Lower leg skin (tissue), 3 donors: ENCODE data around the gene WFIKKN1.

Experiments
- CTCF ChIP-seq, 3 donors: fragments of 450-650 bp; IDR thresholded peaks; one replicate each; pipeline ENCODE4 v1.5.1; 2016; ENCODE audit warnings: antibody characterized with exemption in 3 of 3, mild to moderate bottlenecking in 3 of 3, moderate library complexity in 2 of 3
- POLR2A ChIP-seq, 2 donors: fragments of 450-650 bp; IDR thresholded peaks; one replicate each; pipeline ENCODE4 v1.6.1; 2016 to 2017; ENCODE audit warnings: antibody characterized with exemption in 2 of 2, mild to moderate bottlenecking in 1 of 2, moderate library complexity in 1 of 2

- no peak for TF ChIP-seq CTCF (IDR thresholded peaks at IDR 0.05)
- no peak for TF ChIP-seq POLR2A (IDR thresholded peaks at IDR 0.05)
Measured at GRCh38 chr16:593406-593805, 37.4 kb upstream of the WFIKKN1 start.
